ENCODE measurements around the gene RNF167. TPM values are rescaled to one million over a fixed set of nuclear protein-coding genes. Genes with fewer than 3 reads are reported as not detected.

The RNF167 gene
- total and polyA plus RNA-seq, 2 of the 13 experiments (the other 11 are each of a cell fraction or from before 2014, with no cell fraction given): 44.1 to 45.4 TPM

DNA sequence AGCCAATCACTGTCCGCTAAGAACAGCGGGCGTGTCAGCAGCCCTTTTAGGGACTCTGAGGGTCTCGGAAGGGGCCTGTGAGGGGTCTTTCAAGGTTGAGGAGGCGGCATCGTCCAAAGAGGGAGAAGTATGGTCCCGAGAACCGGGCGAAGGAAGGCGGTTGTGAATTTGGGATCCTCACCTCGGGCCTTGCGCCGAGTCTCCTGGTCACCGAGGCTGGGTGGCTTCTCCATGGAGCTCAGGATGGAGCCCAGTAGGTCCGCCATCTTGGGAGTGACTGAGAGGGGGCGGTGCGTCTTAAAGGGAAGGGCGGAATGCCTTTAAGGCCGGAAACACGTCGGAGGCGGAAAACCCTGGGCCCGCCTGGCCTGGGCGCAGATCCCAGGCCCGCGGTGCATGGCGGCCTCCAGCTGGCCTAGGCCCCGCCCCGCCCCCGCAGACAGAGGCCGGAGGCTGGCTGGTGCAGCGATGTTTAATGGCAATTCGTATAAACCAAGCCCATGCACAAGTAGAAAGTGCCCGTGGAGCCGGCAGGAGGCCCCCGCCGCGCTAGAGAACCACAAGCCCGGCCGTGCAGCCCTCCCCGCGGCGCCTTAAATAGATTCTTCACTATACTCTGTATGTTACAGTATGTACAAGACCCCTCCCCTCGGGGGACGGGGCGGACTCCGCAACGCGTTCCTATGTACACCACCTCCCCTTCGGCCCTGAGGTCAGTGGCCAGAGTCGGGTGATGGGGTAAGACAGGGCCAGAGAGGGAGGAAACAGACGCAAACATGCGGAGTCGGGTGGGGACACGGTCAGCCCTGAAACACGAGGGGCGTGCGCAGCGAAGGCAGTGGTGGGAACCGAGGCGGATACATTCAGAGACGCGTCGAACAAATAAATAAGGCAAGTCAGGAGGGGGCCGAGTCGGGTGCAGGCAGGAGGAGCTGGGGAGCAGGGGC is 27.7 kb downstream of the RNF167 start, which contains the start of gene SPAG7 (continued):
- TF ChIP-seq, protein P1, sequence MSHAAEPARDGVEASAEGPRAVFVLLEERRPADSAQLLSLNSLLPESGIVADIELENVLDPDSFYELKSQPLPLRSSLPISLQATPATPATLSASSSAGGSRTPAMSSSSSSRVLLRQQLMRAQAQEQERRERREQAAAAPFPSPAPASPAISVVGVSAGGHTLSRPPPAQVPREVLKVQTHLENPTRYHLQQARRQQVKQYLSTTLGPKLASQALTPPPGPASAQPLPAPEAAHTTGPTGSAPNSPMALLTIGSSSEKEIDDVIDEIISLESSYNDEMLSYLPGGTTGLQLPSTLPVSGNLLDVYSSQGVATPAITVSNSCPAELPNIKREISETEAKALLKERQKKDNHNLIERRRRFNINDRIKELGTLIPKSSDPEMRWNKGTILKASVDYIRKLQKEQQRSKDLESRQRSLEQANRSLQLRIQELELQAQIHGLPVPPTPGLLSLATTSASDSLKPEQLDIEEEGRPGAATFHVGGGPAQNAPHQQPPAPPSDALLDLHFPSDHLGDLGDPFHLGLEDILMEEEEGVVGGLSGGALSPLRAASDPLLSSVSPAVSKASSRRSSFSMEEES (CRISPR knock-in tag; IDR thresholded peaks at IDR 0.05): peak; percentile 64
- TF ChIP-seq, protein P2, sequence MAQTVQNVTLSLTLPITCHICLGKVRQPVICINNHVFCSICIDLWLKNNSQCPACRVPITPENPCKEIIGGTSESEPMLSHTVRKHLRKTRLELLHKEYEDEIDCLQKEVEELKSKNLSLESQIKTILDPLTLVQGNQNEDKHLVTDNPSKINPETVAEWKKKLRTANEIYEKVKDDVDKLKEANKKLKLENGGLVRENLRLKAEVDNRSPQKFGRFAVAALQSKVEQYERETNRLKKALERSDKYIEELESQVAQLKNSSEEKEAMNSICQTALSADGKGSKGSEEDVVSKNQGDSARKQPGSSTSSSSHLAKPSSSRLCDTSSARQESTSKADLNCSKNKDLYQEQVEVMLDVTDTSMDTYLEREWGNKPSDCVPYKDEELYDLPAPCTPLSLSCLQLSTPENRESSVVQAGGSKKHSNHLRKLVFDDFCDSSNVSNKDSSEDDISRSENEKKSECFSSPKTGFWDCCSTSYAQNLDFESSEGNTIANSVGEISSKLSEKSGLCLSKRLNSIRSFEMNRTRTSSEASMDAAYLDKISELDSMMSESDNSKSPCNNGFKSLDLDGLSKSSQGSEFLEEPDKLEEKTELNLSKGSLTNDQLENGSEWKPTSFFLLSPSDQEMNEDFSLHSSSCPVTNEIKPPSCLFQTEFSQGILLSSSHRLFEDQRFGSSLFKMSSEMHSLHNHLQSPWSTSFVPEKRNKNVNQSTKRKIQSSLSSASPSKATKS (CRISPR knock-in tag; IDR thresholded peaks at IDR 0.05): no peak
- peak; percentile 17 for TF ChIP-seq PHF21A (CRISPR knock-in tag; IDR thresholded peaks at IDR 0.05)
- TF ChIP-seq ZNF292 (CRISPR knock-in tag; IDR thresholded peaks at IDR 0.05; ENCODE audit: borderline replicate concordance, low read depth): no peak
- no peak for TF ChIP-seq KDM6A (CRISPR knock-in tag; IDR thresholded peaks at IDR 0.05; ENCODE audit: low read depth)
- peak; percentile 79; the same call in 1 of the 2 replicates for TF ChIP-seq ZBTB42 (CRISPR knock-in tag; IDR thresholded peaks at IDR 0.05)
- TF ChIP-seq ZNF839 (CRISPR knock-in tag; IDR thresholded peaks at IDR 0.05; ENCODE audit: borderline replicate concordance): 0 out of 2 replicates have a peak, but pooled peaks have one; percentile 50
- no peak; the same call in 1 of the 2 replicates for TF ChIP-seq ZNF343 (CRISPR knock-in tag; IDR thresholded peaks at IDR 0.05)
- no peak; the same call in 1 of the 2 replicates for TF ChIP-seq ZBTB8A (CRISPR knock-in tag; IDR thresholded peaks at IDR 0.05; ENCODE audit: borderline replicate concordance, low read depth)
- no peak for TF ChIP-seq RARG (CRISPR knock-in tag; IDR thresholded peaks at IDR 0.05; ENCODE audit: low read depth)
- no peak for TF ChIP-seq AHR (CRISPR knock-in tag; IDR thresholded peaks at IDR 0.05)
- no peak for TF ChIP-seq CCAR2 (optimal IDR thresholded peaks at IDR 0.05; ENCODE audit: low read depth, low read length)
- TF ChIP-seq, protein P3, sequence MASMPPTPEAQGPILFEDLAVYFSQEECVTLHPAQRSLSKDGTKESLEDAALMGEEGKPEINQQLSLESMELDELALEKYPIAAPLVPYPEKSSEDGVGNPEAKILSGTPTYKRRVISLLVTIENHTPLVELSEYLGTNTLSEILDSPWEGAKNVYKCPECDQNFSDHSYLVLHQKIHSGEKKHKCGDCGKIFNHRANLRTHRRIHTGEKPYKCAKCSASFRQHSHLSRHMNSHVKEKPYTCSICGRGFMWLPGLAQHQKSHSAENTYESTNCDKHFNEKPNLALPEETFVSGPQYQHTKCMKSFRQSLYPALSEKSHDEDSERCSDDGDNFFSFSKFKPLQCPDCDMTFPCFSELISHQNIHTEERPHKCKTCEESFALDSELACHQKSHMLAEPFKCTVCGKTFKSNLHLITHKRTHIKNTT (CRISPR knock-in tag; IDR thresholded peaks at IDR 0.05): no peak
- no peak for TF ChIP-seq HDAC6 (IDR thresholded peaks at IDR 0.05; ENCODE audit: low read depth, low read length)
- TF ChIP-seq TOE1 (CRISPR knock-in tag; IDR thresholded peaks at IDR 0.05): no peak
- TF ChIP-seq ZZZ3 (CRISPR knock-in tag; IDR thresholded peaks at IDR 0.05; ENCODE audit: borderline replicate concordance): peak; percentile 60; the same call in 1 of the 2 replicates
- peak; percentile 86 for TF ChIP-seq SAP130 (CRISPR knock-in tag; IDR thresholded peaks at IDR 0.05; ENCODE audit: low read depth)
- TF ChIP-seq ZNF672 (CRISPR knock-in tag; IDR thresholded peaks at IDR 0.05): no peak
- no peak for TF ChIP-seq MEF2D (CRISPR knock-in tag; IDR thresholded peaks at IDR 0.05)
- TF ChIP-seq ZNF598 (CRISPR knock-in tag; IDR thresholded peaks at IDR 0.05; ENCODE audit: borderline replicate concordance): no peak
- no peak; the same call in 1 of the 2 replicates for TF ChIP-seq JDP2 (CRISPR knock-in tag; IDR thresholded peaks at IDR 0.05; ENCODE audit: borderline replicate concordance)
- TF ChIP-seq SMARCC2 (IDR thresholded peaks at IDR 0.05): no peak
- TF ChIP-seq MZF1 (CRISPR knock-in tag; IDR thresholded peaks at IDR 0.05; ENCODE audit: borderline replicate concordance): no peak
- peak; percentile 59; the same call in 1 of the 2 replicates for TF ChIP-seq JUND (CRISPR knock-in tag; IDR thresholded peaks at IDR 0.05)
- peak; percentile 43 for TF ChIP-seq STAG1 (CRISPR knock-in tag; IDR thresholded peaks at IDR 0.05)

Measured in HepG2 (cell line).